Neural cell (in vitro differentiated cells): ENCODE measurements around the gene MYL1. TPM values are rescaled to one million over a fixed set of nuclear protein-coding genes. Genes with fewer than 3 reads are reported as not detected.

Experiments used
- H2AFZ ChIP-seq: fragments of 200-600, 300-800 bp; sonication (generic), shearing (Covaris generic); 2 replicates; pipeline ENCODE4 v1.6.0; 2014; ENCODE audit warnings: low read depth, mild to moderate bottlenecking, antibody characterized with exemption, low read length, moderate library complexity
- H3F3A ChIP-seq: fragments of 200-600 bp; shearing (Covaris generic); 2 replicates; pipeline ENCODE4 v1.6.1; 2016; ENCODE audit warnings: mild to moderate bottlenecking, moderate library complexity, mixed read lengths, antibody characterized with exemption, low read length; ENCODE audit not compliant: insufficient read depth, poor library complexity, severe bottlenecking
- H3K27ac ChIP-seq: fragments of 200-600, 300-800 bp; sonication (generic), shearing (Covaris generic); 2 replicates; pipeline ENCODE4 v1.5.1; 2014; ENCODE audit warnings: mild to moderate bottlenecking, low read length, moderate library complexity
- H3K27me3 ChIP-seq: fragments of 300-800, 200-600 bp; sonication (generic), shearing (Covaris generic); 2 replicates; pipeline ENCODE4 v1.6.0; 2014; ENCODE audit warnings: mild to moderate bottlenecking, low read depth, low read length, moderate library complexity; ENCODE audit not compliant: insufficient read depth
- H3K36me3 ChIP-seq: fragments of 300-800, 200-600 bp; sonication (generic), shearing (Covaris generic); 2 replicates; pipeline ENCODE4 v1.5.1; 2014; ENCODE audit warnings: mild to moderate bottlenecking, antibody characterized with exemption, low read length, moderate library complexity; ENCODE audit not compliant: insufficient read depth
- H3K4me2 ChIP-seq: fragments of 300-800, 200-600 bp; sonication (generic), shearing (Covaris generic); 2 replicates; pipeline ENCODE4 v1.6.0; 2014; ENCODE audit warnings: mild to moderate bottlenecking, low read length
- H3K4me3 ChIP-seq: fragments of 300-800, 200-600 bp; sonication (generic), shearing (Covaris generic); 2 replicates; pipeline ENCODE4 v1.5.1; 2014; ENCODE audit warnings: mild to moderate bottlenecking, low read length, moderate library complexity
- H3K79me2 ChIP-seq: fragments of 200-600 bp; shearing (Covaris generic); replicated peaks from 2 replicates; pipeline ENCODE4 v1.6.0; 2014; ENCODE audit warnings: mild to moderate bottlenecking, low read length, moderate library complexity; ENCODE audit not compliant: insufficient read depth
- H3K9ac ChIP-seq: fragments of 300-800, 200-600 bp; sonication (generic), shearing (Covaris generic); 2 replicates; pipeline ENCODE4 v1.6.1; 2016; ENCODE audit warnings: mild to moderate bottlenecking, low read length, mixed read lengths
- H3K9me2 ChIP-seq: fragments of 200-600 bp; shearing (Covaris generic); 2 replicates; pipeline ENCODE4 v1.6.1; 2016; ENCODE audit warnings: mild to moderate bottlenecking, low read length, mixed read lengths; ENCODE audit not compliant: insufficient read depth
- H3K9me3 ChIP-seq: fragments of 200-600, 300-800 bp; sonication (generic), shearing (Covaris generic); 2 replicates; pipeline ENCODE4 v1.6.1; 2016; ENCODE audit warnings: mild to moderate bottlenecking, mixed run types, low read length, moderate library complexity, mixed read lengths
- H4K20me1 ChIP-seq: fragments of 200-600 bp; shearing (Covaris generic); 2 replicates; pipeline ENCODE4 v1.6.1; 2016; ENCODE audit warnings: mild to moderate bottlenecking, mixed run types; ENCODE audit not compliant: insufficient read depth
- EP300 ChIP-seq: fragments of 450-650 bp; conservative IDR thresholded peaks from 2 replicates; pipeline ENCODE4 v1.6.1; 2014; ENCODE audit warnings: antibody characterized with exemption, mild to moderate bottlenecking, moderate library complexity; ENCODE audit not compliant: poor library complexity, severe bottlenecking
- EZH2 ChIP-seq: fragments of 200-600, 300-800 bp; shearing (Covaris generic), sonication (generic); IDR thresholded peaks from 2 replicates; pipeline ENCODE4 v1.6.1; 2014; ENCODE audit warnings: antibody characterized with exemption, low read length, borderline replicate concordance, mild to moderate bottlenecking; ENCODE audit not compliant: insufficient read depth, poor library complexity, severe bottlenecking
- MXI1 ChIP-seq: fragments of 450-650 bp; conservative IDR thresholded peaks from 2 replicates; pipeline ENCODE4 v1.6.1; 2014; ENCODE audit warnings: antibody characterized with exemption, mild to moderate bottlenecking; ENCODE audit not compliant: poor library complexity, severe bottlenecking
- POLR2AphosphoS5 ChIP-seq: IDR thresholded peaks from 2 replicates; pipeline ENCODE4 v1.6.1; 2012
- SMC3 ChIP-seq: fragments of 450-650 bp; conservative IDR thresholded peaks from 2 replicates; pipeline ENCODE4 v1.6.1; 2014; ENCODE audit warnings: antibody characterized with exemption, mild to moderate bottlenecking, moderate library complexity; ENCODE audit not compliant: poor library complexity
- TAF1 ChIP-seq: IDR thresholded peaks from 2 replicates; pipeline ENCODE4 v1.6.1; 2012; ENCODE audit warnings: low read depth
- polyA plus RNA-seq: library from polyadenylated mRNA; depleted of rRNA; stranded (reverse); fragments of >200 nt; gene quantifications from 2 replicates; pipeline ENCODE4 v1.2.3, GENCODE V29; 2014
- TF ChIP-seq, protein P1 (sequence below): IDR thresholded peaks from 2 replicates; pipeline ENCODE4 v1.6.1; 2012; ENCODE audit warnings: borderline replicate concordance
- TF ChIP-seq, protein P2 (sequence below): fragments of 450-650 bp; IDR thresholded peaks from 2 replicates; pipeline ENCODE4 v1.5.1; 2014; ENCODE audit warnings: antibody characterized with exemption, mild to moderate bottlenecking, moderate library complexity; ENCODE audit not compliant: poor library complexity, severe bottlenecking

The MYL1 gene
- polyA plus RNA-seq, 1 donor from 2014 or later = not detected

DNA sequence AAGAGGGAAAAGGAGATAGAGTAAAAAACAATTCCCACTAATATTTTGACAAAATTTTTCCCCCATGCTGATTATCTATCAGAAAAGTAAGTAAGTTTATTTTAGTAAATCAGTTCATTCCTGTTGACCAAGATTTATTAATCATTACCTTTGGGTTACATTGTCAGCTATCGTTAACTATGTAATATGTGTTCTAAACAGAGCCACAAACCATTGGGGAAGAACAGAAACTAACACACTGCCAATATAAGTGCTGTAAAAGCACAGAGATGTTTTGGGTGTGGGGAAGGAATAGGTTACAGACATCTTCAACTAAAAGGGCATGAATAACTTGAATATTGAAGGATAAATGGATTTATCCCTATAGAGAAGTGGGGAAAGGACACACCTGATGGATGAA lies 47.3 kb downstream of the MYL1 start:
- no peak overlapping the region for H3K4me2 ChIP-seq
- H3K9ac ChIP-seq = no peak overlapping the region
- H3K36me3 ChIP-seq = no peaks in the 10 kb centered on the region
- no peak overlapping the region for H2AFZ ChIP-seq
- H3K27me3 ChIP-seq = no peaks in the 10 kb centered on the region
- no peaks in the 10 kb centered on the region for H3K79me2 ChIP-seq
- H3K9me2 ChIP-seq = no peaks in the 10 kb centered on the region
- TF ChIP-seq, protein P1, sequence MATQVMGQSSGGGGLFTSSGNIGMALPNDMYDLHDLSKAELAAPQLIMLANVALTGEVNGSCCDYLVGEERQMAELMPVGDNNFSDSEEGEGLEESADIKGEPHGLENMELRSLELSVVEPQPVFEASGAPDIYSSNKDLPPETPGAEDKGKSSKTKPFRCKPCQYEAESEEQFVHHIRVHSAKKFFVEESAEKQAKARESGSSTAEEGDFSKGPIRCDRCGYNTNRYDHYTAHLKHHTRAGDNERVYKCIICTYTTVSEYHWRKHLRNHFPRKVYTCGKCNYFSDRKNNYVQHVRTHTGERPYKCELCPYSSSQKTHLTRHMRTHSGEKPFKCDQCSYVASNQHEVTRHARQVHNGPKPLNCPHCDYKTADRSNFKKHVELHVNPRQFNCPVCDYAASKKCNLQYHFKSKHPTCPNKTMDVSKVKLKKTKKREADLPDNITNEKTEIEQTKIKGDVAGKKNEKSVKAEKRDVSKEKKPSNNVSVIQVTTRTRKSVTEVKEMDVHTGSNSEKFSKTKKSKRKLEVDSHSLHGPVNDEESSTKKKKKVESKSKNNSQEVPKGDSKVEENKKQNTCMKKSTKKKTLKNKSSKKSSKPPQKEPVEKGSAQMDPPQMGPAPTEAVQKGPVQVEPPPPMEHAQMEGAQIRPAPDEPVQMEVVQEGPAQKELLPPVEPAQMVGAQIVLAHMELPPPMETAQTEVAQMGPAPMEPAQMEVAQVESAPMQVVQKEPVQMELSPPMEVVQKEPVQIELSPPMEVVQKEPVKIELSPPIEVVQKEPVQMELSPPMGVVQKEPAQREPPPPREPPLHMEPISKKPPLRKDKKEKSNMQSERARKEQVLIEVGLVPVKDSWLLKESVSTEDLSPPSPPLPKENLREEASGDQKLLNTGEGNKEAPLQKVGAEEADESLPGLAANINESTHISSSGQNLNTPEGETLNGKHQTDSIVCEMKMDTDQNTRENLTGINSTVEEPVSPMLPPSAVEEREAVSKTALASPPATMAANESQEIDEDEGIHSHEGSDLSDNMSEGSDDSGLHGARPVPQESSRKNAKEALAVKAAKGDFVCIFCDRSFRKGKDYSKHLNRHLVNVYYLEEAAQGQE = no peak
- H3K4me3 ChIP-seq = no peak overlapping the region
- no peaks in the 10 kb centered on the region for H3K9me3 ChIP-seq
- H4K20me1 ChIP-seq = no peaks in the 10 kb centered on the region
- H3F3A ChIP-seq = no peaks in the 10 kb centered on the region
- no peak overlapping the region for H3K27ac ChIP-seq

DNA sequence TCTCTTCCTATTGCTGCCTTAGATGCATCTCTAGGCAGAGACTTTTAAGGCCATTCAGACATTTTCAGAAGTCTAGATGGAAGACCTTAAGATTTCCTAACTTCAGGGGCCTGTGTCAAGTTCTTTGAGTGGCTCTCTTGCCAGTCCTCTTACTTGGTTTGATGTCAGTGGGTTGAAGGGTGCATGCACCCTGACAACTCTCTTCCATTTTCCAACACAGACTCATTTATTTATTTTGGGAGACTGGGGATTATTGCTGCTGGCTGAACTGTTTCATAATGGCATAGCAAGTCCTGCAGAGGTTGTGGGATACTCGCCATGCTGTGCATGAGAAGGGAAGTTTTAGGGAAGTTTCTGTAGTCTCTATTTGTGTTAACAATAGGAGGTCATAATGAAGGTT lies 50.7 kb downstream of the MYL1 start:
- no peak overlapping the region for H3K4me3 ChIP-seq
- H3K4me2 ChIP-seq = no peak overlapping the region
- H3K9ac ChIP-seq = no peak overlapping the region
- no peaks in the 10 kb centered on the region for H4K20me1 ChIP-seq
- no peaks in the 10 kb centered on the region for H3F3A ChIP-seq
- H3K27me3 ChIP-seq = no peaks in the 10 kb centered on the region
- H3K36me3 ChIP-seq = no peaks in the 10 kb centered on the region
- H3K9me2 ChIP-seq = no peaks in the 10 kb centered on the region
- no peak overlapping the region for H3K27ac ChIP-seq
- H2AFZ ChIP-seq = no peak overlapping the region
- no peaks in the 10 kb centered on the region for H3K79me2 ChIP-seq
- H3K9me3 ChIP-seq = no peaks in the 10 kb centered on the region
- TF ChIP-seq, protein P2, sequence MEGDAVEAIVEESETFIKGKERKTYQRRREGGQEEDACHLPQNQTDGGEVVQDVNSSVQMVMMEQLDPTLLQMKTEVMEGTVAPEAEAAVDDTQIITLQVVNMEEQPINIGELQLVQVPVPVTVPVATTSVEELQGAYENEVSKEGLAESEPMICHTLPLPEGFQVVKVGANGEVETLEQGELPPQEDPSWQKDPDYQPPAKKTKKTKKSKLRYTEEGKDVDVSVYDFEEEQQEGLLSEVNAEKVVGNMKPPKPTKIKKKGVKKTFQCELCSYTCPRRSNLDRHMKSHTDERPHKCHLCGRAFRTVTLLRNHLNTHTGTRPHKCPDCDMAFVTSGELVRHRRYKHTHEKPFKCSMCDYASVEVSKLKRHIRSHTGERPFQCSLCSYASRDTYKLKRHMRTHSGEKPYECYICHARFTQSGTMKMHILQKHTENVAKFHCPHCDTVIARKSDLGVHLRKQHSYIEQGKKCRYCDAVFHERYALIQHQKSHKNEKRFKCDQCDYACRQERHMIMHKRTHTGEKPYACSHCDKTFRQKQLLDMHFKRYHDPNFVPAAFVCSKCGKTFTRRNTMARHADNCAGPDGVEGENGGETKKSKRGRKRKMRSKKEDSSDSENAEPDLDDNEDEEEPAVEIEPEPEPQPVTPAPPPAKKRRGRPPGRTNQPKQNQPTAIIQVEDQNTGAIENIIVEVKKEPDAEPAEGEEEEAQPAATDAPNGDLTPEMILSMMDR = no peak
- TF ChIP-seq, protein P1 = no peak
- TF ChIP-seq SMC3 (no peak), EZH2 (no peak), MXI1 (no peak), TAF1 (no peak), POLR2AphosphoS5 (no peak), EP300 (no peak)
